ENCODE measurements around the gene NSG2. TPM values are rescaled to one million over a fixed set of nuclear protein-coding genes. Genes with fewer than 3 reads are reported as not detected.

The NSG2 gene
- total and polyA plus RNA-seq, 4 donors = 105 to 460 (median 404) TPM

DNA sequence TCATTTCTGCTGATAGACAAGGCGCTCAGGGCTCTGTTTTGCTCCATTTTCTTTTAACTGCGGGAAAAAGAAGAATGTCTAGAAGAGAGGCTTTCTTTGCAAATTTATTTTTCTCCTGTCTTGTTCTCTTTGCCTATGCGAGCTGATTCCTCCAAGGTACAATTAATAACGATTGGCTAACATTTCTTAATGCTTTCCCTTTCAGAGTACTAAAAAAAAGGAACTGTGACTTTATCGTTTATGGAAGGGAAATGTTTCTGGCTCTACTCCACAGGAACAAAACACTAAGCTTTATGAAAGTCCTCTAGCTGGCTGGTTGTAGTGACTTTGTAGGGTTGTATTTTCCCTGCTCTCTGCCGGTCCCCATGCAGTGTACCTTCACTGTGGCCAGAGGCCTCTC lies 11.7 kb downstream of the NSG2 start:
- H3K4me3 ChIP-seq (ENCODE audit: low read depth, low read length) = no peak overlapping the region
- no peak overlapping the region for H3K27ac ChIP-seq (ENCODE audit: low read depth, low read length)
- WGBS (ENCODE audit: insufficient coverage) = 86% methylated on average over 1 of the region's 6 CpGs
- no peaks in the 10 kb centered on the region for H3K27me3 ChIP-seq (ENCODE audit: control insufficient read depth, insufficient read depth, low read length)
- peaks cover 20% of the 10 kb centered on the region for H3K4me1 ChIP-seq (ENCODE audit: control insufficient read depth, insufficient read depth, low read length)
- peak in 1 of 6 donors; percentile 62 for DNase-seq (ENCODE audit: low read depth in 4 of 6, low spot score in 6 of 6)
- H3K9me3 ChIP-seq (ENCODE audit: control insufficient read depth, insufficient read depth, low read length) = no peaks in the 10 kb centered on the region
- H3K36me3 ChIP-seq (ENCODE audit: control insufficient read depth, insufficient read depth, low read length) = no peaks in the 10 kb centered on the region

- Histone ChIP-seq H3K4me1 (ENCODE audit: control insufficient read depth, insufficient read depth, low read length) (peaks cover 12% of the 10 kb centered on the region), H3K27ac (ENCODE audit: low read depth, low read length) (no peak overlapping the region), H3K4me3 (ENCODE audit: low read depth, low read length) (no peak overlapping the region), H3K27me3 (ENCODE audit: control insufficient read depth, insufficient read depth, low read length) (no peaks in the 10 kb centered on the region), H3K36me3 (ENCODE audit: control insufficient read depth, insufficient read depth, low read length) (no peaks in the 10 kb centered on the region), H3K9me3 (ENCODE audit: control insufficient read depth, insufficient read depth, low read length) (no peaks in the 10 kb centered on the region)
- 80% methylated on average over 2 of the region's 2 CpGs for WGBS (ENCODE audit: insufficient coverage)
- DNase-seq (ENCODE audit: low read depth in 4 of 6, low spot score in 6 of 6) = no peak
Measured at GRCh38 chr5:174058433-174059122, 13.1 kb downstream of the NSG2 start.

GRCh38 chr5:174059247-174059646 lies 13.7 kb downstream of the NSG2 start:
- no peaks in the 10 kb centered on the region for H3K36me3 ChIP-seq (ENCODE audit: control insufficient read depth, insufficient read depth, low read length)
- H3K9me3 ChIP-seq (ENCODE audit: control insufficient read depth, insufficient read depth, low read length) = no peaks in the 10 kb centered on the region
- H3K27ac ChIP-seq (ENCODE audit: low read depth, low read length) = no peak overlapping the region
- no peak for DNase-seq (ENCODE audit: low read depth in 4 of 6, low spot score in 6 of 6)
- no peak overlapping the region for H3K4me3 ChIP-seq (ENCODE audit: low read depth, low read length)
- H3K4me1 ChIP-seq (ENCODE audit: control insufficient read depth, insufficient read depth, low read length) = peaks cover 11% of the 10 kb centered on the region
- no peaks in the 10 kb centered on the region for H3K27me3 ChIP-seq (ENCODE audit: control insufficient read depth, insufficient read depth, low read length)
- no CpG with 5 or more reads among the region's 1 CpG for WGBS (ENCODE audit: insufficient coverage)

GRCh38 chr5:174063082-174063756 lies 17.7 kb downstream of the NSG2 start:
- no peak overlapping the region for H3K27ac ChIP-seq (ENCODE audit: low read depth, low read length)
- no peaks in the 10 kb centered on the region for H3K27me3 ChIP-seq (ENCODE audit: control insufficient read depth, insufficient read depth, low read length)
- H3K4me3 ChIP-seq (ENCODE audit: low read depth, low read length) = no peak overlapping the region
- H3K4me1 ChIP-seq (ENCODE audit: control insufficient read depth, insufficient read depth, low read length) = peaks cover 8% of the 10 kb centered on the region
- peaks cover 10% of the 10 kb centered on the region for H3K36me3 ChIP-seq (ENCODE audit: control insufficient read depth, insufficient read depth, low read length)
- no peak for DNase-seq (ENCODE audit: low read depth in 4 of 6, low spot score in 6 of 6)
- H3K9me3 ChIP-seq (ENCODE audit: control insufficient read depth, insufficient read depth, low read length) = no peaks in the 10 kb centered on the region

DNA sequence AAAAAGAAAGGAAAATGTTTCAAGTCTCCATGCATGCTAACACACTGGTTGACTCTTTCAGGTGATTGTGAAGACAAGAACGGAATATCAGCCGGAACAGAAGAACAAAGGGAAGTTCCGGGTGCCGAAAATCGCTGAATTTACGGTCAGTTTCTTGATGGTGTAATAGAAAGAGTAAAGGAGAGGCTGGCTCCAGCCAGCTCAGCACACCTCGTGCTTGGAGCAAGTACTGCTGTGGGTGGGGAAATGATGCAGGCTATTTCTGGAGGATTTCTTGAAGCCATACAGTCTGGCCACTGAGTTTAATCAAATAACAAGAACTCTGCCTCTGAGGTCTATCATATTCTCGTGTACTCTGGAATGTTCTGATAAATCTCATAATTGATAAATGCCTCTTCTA lies 18.7 kb downstream of the NSG2 start:
- no peak for DNase-seq (ENCODE audit: low read depth in 4 of 6, low spot score in 6 of 6)
- WGBS (ENCODE audit: insufficient coverage) = 61% methylated on average over 6 of the region's 8 CpGs
- no peak overlapping the region for H3K27ac ChIP-seq (ENCODE audit: low read depth, low read length)

DNA sequence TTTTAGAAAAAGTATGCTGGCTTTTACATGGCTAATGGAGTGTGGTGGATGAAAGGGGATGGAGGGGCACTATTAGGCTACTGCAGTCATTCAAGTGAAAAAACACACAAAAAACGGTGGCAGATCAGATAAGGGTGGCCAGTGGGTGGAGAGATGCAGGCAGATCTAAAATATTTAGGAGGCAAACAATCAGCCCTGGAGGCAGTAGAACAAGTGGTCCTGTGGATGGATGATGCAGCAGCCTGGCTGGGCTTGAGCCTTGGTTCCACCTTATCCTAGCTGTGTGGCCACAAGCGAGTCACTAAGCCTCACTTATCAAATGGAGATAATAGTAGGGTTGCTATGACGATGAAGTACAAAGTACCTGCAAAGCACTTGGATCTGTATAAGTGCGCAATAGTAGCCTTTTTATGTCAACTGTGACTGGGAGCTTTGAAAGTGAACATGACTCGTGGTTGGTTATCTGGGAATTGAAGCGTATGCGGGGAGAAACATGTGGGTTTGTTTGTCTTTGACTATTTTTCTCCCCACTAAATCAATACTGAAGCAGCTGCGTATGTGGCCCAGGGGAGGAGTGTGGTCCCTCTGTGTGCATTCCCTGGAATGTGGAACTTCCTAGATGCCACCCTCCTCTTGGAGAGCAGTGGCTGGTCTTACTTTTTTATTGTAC lies 20.2 kb downstream of the NSG2 start:
- no peak overlapping the region for H3K27ac ChIP-seq (ENCODE audit: low read depth, low read length)
- 50% methylated on average over 3 of the region's 8 CpGs for WGBS (ENCODE audit: insufficient coverage)
- H3K4me1 ChIP-seq (ENCODE audit: control insufficient read depth, insufficient read depth, low read length) = peaks cover 8% of the 10 kb centered on the region
- H3K4me3 ChIP-seq (ENCODE audit: low read depth, low read length) = no peak overlapping the region
- H3K27me3 ChIP-seq (ENCODE audit: control insufficient read depth, insufficient read depth, low read length) = no peaks in the 10 kb centered on the region
- H3K36me3 ChIP-seq (ENCODE audit: control insufficient read depth, insufficient read depth, low read length) = peaks cover 10% of the 10 kb centered on the region
- H3K9me3 ChIP-seq (ENCODE audit: control insufficient read depth, insufficient read depth, low read length) = no peaks in the 10 kb centered on the region
- DNase-seq (ENCODE audit: low read depth in 4 of 6, low spot score in 6 of 6) = no peak

More for the DNA sequence above, 18.7 kb downstream of the NSG2 start:
- Histone ChIP-seq H3K27me3 (ENCODE audit: control insufficient read depth, insufficient read depth, low read length) (no peaks in the 10 kb centered on the region), H3K9me3 (ENCODE audit: control insufficient read depth, insufficient read depth, low read length) (no peaks in the 10 kb centered on the region), H3K4me3 (ENCODE audit: low read depth, low read length) (no peak overlapping the region), H3K4me1 (ENCODE audit: control insufficient read depth, insufficient read depth, low read length) (peaks cover 8% of the 10 kb centered on the region), H3K36me3 (ENCODE audit: control insufficient read depth, insufficient read depth, low read length) (peaks cover 10% of the 10 kb centered on the region)

DNA sequence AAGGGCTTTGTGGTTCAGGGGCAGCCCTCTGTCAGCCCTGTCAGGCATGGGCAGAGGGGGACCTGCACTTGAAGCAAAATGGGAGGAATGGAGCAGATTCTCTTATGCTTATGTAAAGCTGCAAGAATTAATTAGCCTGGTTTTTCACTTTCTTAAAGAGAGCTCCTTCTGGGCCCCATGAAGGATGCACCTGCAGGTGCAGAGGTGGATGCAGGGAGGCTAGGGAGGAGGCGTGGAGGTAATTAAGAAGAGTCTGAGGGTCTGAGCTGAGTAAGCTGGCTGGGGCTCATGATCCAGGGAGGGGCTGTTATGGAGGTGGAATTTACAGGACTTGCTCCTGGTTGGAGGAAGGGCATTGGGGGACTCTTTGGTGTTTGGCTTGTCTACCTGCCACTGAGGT lies 22.0 kb downstream of the NSG2 start:
- DNase-seq (ENCODE audit: low read depth in 4 of 6, low spot score in 6 of 6) = no peak
- no peak overlapping the region for H3K27ac ChIP-seq (ENCODE audit: low read depth, low read length)
- peaks cover 10% of the 10 kb centered on the region for H3K36me3 ChIP-seq (ENCODE audit: control insufficient read depth, insufficient read depth, low read length)
- no peaks in the 10 kb centered on the region for H3K27me3 ChIP-seq (ENCODE audit: control insufficient read depth, insufficient read depth, low read length)
- no peaks in the 10 kb centered on the region for H3K9me3 ChIP-seq (ENCODE audit: control insufficient read depth, insufficient read depth, low read length)
- H3K4me3 ChIP-seq (ENCODE audit: low read depth, low read length) = no peak overlapping the region
- 100% methylated on average over 1 of the region's 1 CpG for WGBS (ENCODE audit: insufficient coverage)
- H3K4me1 ChIP-seq (ENCODE audit: control insufficient read depth, insufficient read depth, low read length) = peaks cover 8% of the 10 kb centered on the region

DNA sequence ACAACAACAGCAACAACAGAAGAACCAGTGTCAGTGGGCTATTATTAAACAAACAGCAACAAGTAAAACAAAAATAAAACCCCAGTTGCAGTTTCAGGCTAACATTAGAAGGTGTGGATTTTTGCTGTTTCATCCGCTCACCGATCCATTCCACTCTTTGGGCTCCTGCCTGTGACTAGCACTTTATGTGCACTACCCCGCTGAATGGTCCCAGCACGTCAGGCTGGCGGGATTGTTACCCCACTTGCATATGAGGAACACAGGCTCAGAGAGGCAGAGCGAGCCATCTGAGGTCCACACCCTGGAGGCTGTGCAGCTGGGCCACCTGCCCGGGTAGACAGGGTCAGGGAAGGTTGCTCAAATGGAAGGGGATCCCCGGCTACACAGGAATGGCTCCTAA lies 26.0 kb downstream of the NSG2 start:
- H3K4me3 ChIP-seq (ENCODE audit: low read depth, low read length) = no peak overlapping the region
- DNase-seq (ENCODE audit: low read depth in 4 of 6, low spot score in 6 of 6) = no peak
- no peak overlapping the region for H3K27ac ChIP-seq (ENCODE audit: low read depth, low read length)
- no peaks in the 10 kb centered on the region for H3K27me3 ChIP-seq (ENCODE audit: control insufficient read depth, insufficient read depth, low read length)
- 76% methylated on average over 7 of the region's 8 CpGs for WGBS (ENCODE audit: insufficient coverage)
- no peaks in the 10 kb centered on the region for H3K9me3 ChIP-seq (ENCODE audit: control insufficient read depth, insufficient read depth, low read length)
- H3K36me3 ChIP-seq (ENCODE audit: control insufficient read depth, insufficient read depth, low read length) = peaks cover 5% of the 10 kb centered on the region
- H3K4me1 ChIP-seq (ENCODE audit: control insufficient read depth, insufficient read depth, low read length) = peaks cover 8% of the 10 kb centered on the region

DNA sequence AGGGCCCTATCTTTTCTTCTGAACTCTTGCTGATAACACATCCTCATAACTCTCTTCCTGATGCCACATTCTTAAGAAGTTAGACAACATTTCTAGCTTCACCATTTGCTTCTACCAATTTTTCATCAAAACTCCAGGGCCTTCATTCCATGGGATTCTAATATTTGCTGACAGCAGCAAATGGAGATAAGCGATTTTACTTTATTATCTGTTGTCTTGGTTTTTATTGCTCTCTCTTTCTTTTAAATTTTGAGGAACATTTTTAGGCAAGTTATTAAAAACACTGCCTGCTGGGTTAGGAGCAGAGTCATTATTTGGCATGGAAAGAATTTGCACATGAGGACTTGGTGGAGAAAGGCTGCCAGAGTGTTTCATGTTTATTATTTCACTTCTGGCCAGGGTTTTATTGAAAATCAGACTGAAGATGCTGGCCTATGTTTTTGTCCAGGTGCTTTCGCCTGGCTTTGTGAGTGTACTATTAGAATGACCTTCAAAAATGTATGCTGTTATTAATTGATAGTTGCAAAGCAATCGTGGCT lies 27.7 kb downstream of the NSG2 start:
- Histone ChIP-seq H3K4me1 (ENCODE audit: control insufficient read depth, insufficient read depth, low read length) (no peaks in the 10 kb centered on the region), H3K9me3 (ENCODE audit: control insufficient read depth, insufficient read depth, low read length) (no peaks in the 10 kb centered on the region), H3K27ac (ENCODE audit: low read depth, low read length) (no peak overlapping the region), H3K27me3 (ENCODE audit: control insufficient read depth, insufficient read depth, low read length) (no peaks in the 10 kb centered on the region), H3K36me3 (ENCODE audit: control insufficient read depth, insufficient read depth, low read length) (no peaks in the 10 kb centered on the region), H3K4me3 (ENCODE audit: low read depth, low read length) (no peak overlapping the region)
- 60% methylated on average over 1 of the region's 3 CpGs for WGBS (ENCODE audit: insufficient coverage)
- DNase-seq (ENCODE audit: low read depth in 4 of 6, low spot score in 6 of 6) = no peak

Measured in spinal cord (tissue), 10 donors.